Measurements from ENCODE around the gene PLCB1.
"Not testable (repeated sequence)": the region's sequence is repeated elsewhere in the genome, so short reads cannot be mapped to it uniquely, and the experiment has no call there.

PLCB1 gene

DNA sequence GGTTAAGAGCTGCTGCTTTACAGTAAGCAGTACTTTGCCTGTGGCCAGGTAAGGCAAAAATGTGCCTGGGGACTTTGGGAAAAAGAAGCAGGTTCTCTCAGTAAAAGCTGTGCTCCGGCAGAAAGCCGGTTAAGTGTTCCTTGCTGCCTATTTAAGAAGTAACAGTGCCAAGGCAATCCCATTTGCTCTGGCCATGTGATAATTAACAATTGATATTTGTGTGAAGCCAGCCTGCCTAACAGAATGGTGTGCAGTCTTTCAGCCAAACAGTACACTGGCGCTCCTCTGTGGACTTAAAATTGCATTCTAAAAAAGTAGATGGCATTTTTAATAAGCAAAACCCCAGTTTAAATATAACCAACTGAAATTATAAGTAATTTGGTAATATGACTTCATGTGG, 430.3 kb downstream of the PLCB1 start:
- no peak for DNase-seq

DNA sequence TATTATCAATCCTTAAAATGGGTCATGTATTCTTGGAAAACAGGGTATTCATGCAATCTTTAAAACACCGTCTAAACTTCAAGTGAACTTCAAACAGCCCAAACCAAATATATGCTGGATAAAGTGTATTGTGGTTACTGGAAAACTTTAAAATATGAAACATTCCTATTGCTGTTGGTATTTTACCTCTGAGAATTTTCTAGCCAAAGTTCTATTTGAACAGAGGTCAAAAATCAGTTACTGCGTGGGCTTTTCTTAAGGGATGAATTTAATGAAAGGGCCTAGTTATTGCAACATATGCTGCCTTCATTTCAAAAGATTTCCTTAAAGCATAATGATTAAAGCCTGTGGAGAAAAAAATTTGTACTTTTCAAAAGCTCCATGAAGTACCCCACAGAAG, 436.0 kb downstream of the PLCB1 start:
- no peak for DNase-seq

DNA sequence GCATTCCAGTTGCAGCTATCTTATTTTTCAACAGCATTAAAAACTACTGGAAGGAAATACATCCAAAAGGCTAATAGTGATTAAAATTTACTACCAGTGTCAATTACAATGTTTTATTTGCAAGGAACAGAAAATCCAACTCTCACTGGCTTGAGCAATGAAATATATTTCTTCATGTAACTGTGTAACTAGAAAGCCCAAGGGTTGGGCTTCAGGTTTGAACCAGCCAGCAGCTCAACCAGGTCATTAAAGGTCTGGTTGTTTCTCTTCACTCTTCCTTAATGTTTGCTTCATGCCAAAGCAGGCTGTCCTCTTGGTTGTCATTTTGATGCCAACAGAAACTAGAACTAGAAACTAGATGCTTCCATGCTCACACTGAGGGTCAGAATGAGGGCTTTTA, 437.7 kb downstream of the PLCB1 start:
- DNase-seq = no peak

DNA sequence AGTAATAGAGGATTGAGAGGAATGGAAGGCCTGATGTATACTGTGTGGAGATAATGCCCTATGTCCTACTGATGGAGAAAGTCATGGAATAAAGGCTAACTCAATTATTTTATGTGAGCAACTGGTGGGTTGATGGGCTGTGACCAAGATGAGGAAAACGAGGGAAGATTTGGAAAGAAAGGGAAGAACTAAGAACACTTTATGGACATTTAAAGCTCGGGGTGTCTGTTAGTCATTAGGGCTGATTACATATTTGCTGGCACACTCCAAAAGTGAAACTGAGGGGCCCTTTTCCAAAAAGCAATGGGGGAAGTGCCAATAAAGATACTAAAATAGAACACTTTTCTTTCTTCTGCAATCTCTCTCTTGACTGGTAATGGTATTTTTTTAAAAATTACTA, 439.5 kb downstream of the PLCB1 start:
- no peak for DNase-seq

DNA sequence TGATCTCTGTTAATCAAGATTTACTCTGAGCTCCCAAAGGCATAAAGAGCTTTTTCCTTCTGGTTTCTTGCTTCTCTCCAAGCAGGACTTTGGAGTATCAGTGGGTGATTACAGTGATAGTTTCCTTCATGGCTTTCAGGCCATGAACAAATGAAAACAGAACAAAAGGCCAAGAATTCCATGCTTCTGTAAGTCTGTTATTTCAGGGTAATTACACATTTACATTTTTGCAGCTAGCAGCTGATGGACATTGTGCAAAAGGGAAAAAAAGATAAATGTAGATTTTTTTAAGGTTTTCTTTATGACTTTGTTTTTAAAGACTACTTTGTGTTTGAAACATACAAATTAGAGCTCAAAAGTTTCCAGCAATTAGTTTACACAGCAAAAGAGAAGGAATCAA, 441.6 kb downstream of the PLCB1 start:
- no peak for DNase-seq

DNA sequence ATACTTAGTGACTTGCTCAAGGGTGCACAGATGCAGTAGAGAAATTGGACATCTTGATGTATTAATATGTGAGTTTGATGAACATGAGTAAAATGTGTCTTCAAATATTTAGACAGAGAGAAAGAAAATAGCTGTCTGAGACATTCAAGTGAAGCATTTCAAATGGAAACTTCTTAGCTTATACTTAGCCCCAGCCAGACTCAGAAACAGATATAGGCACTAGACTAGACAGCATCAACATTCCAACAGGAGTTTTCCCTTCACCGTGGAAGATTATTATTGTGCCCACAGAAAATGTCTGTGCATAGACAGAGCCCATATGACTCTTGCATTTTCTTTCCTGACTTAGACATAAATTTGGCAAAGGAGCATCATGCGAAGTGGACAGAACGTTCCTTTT, 443.0 kb downstream of the PLCB1 start:
- no peak for DNase-seq

DNA sequence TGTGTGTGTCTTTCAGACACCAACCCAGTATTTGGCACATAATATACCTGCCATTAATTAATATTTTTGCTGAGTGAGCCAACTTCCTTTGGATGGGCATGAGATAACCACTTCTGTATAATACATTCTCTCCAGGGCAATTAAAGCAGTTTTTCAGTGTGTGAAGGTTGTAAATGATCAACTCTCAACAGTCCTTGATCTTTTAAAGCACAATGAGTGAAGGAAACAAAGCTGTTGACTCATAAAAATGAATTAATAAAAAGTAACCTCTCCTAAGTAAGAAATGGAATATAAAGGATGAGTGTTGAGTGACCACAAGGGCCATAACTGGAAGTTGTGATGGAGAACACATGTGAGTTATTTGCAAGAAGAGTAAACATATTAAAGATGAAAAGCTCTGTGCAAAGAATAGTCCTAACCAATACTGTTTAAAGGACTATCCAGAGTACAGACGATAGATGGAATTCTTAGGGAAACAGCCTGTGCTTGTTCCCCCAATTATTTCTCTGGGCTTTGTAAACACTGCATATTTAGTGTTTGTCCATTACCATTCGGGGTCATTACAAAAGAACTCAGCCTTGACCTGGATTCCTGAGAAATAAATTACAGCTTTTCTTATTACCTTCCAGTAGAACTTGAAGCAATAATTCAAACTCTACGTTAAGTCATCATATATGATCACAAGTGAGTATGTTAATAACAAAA, 446.2 kb downstream of the PLCB1 start:
- no peak for DNase-seq

DNA sequence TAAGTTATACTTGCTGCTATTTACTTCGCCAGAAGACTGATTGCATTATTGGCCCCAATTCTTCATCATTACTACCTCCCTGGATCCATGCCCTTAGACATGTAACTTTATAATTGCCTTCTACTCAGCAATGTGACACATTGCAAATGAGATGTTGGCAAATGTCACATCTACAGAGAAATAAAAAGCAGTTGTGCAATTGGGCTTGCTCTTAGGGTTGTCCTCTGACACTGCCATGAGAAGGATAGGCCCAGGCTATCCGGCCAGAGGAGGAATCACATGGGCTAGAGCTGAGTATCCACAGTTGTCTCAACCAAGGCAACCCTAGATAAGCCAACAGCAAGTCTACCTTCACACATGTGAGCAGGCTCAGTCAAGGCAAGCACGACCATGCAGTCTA, 447.0 kb downstream of the PLCB1 start:
- DNase-seq = no peak

DNA sequence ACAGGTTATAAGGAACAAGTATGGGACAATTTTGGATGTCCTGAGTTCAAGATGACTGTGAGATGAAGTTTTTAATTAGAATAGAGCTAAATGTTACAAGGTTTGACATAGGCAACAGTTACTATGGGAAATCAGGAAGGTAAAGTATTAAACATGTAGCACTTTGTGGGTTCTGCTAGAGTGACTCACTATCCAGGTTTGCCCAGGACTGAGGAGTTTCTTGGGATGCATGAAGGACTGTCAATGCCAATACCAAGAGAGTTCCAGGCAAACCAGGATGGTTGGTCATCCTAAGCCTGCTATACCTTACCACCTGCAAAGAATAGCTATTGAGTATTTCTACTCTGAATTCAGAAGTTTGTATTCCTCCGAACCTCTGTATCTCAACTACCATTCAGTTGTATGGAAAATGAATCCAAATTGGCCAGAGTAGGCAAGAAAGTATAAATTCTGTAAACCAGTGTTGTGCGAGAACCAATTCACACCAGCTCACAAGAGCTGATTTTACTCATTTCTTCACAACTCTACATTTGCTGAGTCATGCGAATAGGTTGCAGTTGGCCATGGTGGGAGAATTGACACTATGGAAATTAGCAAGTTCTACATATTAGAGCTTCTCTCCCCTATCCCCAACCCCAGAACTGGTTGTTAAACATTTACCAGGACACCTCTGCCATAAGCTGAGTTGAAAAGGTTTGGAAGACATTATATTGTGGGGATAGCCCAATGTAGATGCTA, 449.5 kb downstream of the PLCB1 start:
- DNase-seq = no peak

DNA sequence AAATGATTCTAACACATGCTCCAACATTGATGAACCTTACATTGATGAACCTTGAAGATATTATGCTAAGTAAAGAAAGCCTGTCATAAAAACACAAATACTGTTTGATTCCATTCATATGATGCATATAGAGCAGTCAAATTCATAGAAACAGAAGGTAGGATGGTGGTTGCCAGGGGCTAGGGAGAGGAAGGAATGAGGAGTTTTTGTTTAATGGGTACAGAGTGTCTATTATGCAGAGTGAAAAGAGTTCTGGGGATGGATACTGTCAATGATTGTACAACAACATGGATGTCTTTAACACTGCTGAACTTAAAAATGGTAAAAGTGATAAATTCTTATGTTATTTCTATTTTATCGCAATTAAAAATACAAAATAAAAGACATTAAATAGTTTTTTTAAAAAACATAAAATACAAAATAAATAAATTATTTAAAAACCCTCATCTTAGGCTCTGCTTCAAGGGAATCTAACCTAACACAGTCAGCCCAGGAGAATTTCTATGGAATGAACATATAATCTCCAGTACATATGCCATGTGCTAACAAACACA, 451.0 kb downstream of the PLCB1 start:
- DNase-seq = no peak

DNA sequence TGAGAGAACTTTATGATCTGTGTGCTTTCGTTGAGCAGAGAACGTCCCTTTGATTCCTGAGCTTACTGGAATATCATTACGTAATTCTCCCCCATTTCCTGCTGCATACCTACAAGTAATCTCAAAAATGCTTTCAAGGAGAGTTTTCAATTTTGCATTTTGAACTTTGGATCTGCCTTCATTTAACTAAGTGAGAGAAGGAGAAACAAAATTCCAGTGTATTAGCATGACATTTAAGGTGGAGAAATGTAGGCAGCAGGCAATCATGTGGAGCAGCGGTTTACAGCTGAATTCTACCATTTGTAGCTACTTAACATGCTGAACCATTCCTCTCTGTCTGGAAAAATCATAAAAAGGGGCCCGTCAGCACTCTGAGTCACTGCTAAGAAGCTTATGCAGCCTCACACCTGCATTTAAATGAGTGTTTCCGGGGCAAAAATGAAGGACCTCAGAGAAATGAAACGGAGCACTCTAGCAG, 451.5 kb downstream of the PLCB1 start:
- no peak for DNase-seq

DNA sequence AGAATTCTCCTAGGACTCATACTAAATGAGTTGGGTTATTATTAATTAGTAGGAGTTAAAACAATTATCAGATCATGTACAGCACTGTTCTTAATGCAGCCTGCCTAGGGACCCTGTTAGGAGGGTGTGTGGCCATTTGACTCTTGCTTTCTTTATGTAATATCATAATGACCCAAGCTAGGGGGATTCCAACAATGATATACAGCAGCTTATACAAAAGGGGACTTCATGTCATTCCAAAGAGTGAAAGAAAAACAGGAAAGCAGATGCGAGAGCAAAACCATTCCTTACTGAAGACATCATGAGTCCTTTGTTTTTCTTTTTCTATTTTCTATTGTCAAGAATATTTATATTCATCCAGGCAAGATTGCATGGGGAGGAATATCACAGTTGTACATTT, 455.2 kb downstream of the PLCB1 start:
- DNase-seq = no peak

DNA sequence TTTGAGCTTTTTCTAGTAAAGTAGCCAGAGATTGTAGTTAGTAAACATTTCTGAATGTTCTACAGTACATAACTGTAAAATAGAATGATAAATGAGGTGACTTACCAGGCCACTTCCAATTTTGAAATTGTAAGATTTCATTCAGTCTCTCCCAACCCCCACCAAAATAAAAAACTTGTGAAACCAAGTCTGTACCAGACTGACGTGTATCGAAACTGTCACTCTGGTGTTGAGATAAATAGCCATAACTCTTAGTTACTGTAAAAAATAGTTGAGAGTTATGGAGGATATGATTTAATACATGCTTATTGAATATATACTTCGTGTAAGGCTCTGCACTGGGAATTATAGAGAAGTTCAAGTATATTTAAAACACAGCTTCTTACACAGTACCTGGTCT, 455.7 kb downstream of the PLCB1 start:
- no peak for DNase-seq

DNA sequence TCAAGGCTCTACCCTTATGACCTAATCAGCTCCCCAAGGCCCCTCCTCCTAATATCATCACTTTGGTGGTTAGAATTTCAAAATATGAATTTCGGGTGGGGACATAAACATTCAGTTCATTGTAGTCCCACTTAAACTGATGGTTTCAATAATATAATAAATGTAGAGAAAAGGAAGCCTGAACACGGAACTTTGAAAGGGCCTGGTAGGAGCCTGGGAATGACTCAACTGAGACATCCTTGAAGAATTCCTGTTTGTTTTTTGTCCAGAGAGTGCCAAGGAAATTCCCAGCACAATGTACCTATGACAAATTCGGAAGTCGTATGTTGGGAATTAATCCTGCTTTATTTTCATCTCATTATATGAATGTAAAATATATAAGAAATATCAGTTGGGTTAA, 457.9 kb downstream of the PLCB1 start:
- DNase-seq = no peak

DNA sequence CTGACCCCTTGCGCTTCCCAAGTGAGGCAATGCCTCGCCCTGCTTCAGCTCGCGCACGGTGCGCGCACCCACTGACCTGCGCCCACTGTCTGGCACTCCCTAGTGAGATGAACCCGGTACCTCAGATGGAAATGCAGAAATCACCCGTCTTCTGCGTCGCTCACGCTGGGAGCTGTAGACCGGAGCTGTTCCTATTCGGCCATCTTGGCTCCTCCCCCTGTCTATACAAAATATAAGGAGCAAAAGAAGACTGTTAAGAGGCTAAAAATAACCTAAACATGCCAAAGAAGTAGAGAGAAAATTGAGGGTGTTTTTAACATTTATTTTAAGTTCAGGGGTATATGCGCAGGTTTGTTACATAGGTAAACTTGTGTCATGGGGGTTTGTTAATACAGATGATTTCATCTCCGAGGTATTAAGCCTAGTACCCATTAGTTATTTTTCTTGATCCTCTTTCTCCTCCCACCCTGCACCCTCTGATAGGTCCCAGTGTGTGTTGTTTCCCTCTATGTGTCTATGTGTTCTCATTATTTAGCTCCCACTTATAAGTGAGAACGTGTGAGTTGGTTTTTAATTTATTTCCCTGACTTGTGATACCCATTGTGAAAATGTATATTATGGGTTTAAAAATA, 469.0 kb downstream of the PLCB1 start:
- not testable (repeated sequence) for DNase-seq

DNA sequence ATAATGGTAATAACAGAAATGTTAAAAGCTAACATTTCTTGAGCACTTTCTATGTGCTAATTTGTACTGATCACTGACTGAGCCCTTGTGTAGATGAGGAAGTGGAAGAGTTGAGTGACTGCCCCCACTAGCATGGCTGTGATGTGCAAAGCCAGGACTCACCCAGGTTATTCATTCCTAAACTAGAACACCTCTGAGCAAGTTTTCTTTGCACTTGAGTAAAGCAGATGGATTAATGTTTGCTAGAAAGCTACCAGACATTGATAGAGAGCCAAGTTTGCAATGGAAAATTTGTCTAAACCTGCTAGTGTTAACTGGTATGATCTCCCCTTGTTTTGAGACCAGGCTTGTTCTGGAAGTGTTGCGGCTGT, 469.5 kb downstream of the PLCB1 start:
- DNase-seq = no peak

DNA sequence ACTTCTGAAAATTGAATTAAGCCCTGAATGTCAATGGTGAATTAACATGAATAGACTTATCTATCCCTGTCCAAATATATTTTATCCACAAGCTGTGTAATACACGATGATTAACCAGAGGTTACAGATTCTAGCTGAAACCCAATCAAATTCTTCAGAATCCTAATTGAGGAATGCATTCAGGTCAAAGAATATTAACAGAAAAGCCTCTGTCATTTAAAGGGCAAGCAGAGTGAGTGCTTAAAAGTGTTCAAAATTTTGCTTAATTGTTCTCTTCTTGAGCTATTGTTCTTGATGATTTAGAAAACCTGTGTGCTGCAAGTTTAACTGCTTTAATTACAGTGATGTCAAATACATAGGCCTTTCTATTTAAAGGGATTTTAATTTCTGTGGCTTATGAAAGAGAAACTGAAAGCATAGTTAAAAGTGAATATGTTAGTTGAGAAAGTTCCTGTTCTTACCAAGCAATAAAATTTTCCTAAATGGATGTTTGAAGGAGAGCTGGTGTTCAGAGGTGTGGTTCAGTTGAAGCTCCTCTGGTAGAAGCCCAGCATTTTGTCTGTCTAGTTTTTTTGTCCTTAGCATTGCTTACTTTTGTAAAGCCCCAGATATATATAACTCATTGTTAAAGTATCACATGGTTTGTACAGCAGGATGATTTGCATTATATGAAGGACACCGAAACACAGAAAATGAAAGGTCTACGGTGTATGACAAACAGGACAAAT, 470.5 kb downstream of the PLCB1 start:
- no peak for DNase-seq

DNA sequence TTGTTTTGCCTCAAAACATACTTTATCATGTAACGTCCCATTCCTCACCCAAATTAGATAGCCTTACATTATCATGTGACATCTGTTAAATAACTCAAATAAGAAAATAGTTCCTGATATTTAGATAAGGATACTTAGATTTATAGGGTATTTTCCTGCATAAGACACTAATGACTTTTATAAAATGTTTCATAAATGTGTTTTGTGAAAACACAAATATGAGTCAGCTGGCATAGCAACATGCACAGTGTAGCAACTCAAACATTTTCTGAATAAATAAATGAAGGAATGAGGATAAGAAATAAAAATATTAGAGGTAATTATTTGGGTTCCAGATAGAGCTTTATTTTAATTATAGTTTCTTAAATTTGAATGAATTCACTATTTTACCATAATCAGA, 476.4 kb downstream of the PLCB1 start:
- no peak for DNase-seq

DNA sequence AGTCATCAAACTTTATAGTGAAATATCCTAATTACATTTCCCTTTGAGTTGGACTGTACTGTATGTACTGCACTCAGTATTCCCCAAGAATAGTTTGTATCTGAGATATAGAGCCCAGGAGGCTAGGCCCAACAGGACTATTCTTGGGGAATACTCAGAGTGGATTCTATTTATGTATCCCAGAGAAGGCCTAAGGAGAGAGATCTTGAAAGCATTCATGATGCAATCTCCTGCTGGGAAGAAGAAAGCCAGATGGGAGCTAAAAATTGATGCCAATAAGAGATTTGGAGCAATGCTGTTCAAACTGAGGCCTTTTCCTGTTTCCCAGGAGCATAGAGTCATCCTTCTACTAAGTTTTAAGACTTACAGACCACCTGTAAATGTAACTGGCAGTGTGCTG, 484.7 kb downstream of the PLCB1 start:
- no peak for DNase-seq

DNA sequence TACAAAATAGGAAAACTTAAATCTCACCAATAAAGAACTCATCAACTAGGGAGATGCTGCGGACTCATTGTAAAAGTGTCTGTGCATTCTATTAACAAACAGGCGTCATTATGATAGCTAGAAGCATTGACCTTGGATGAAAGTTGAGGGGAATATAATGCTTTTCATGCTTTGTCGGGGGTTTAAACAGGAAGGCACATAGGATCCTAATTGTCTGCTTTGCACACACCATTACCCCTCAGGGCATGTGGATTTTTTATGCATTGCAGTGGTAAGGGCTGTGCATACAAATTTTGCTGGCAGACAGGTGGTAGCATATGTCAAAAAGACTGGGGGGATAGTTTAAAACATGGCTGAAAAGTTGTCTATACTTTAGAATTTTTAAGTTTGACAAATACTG, 488.9 kb downstream of the PLCB1 start:
- no peak for DNase-seq

DNA sequence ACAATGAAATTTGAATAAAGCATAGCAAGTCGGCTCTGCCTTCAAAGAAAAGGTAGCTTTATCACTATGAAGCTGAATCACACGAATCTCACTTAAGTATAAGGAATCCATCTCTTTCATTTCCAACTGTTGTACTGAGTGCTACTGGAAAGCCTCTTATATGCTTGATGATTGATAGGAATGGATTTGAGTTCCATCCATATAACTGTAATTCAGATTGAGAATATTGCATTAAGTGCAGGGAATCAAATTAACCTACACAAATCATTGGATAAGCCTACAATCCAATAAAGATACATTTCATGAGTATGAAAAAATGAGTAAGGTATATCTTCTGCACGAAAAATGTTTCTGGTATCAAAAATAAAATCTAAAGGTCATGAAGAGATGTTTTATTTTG, 492.0 kb downstream of the PLCB1 start:
- DNase-seq = no peak

DNA sequence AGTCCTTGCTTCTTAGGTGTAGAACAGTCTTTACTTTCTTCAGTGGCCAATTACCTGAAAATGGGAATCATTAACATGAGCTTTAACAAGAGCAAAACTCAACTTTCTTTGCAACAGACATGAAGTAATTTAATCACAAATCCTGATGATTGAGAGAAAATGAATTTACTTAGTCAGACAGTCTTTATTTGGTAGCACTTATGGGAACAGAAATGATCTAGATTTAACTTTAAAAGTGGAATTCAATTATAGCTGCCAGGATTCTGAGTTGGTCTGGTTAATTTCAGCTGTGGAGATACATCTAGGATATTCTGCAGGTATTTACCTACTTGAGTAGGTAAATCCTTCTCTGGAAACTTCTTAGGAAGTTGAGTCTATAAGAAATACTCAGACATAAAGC, 492.6 kb downstream of the PLCB1 start:
- DNase-seq = no peak

DNA sequence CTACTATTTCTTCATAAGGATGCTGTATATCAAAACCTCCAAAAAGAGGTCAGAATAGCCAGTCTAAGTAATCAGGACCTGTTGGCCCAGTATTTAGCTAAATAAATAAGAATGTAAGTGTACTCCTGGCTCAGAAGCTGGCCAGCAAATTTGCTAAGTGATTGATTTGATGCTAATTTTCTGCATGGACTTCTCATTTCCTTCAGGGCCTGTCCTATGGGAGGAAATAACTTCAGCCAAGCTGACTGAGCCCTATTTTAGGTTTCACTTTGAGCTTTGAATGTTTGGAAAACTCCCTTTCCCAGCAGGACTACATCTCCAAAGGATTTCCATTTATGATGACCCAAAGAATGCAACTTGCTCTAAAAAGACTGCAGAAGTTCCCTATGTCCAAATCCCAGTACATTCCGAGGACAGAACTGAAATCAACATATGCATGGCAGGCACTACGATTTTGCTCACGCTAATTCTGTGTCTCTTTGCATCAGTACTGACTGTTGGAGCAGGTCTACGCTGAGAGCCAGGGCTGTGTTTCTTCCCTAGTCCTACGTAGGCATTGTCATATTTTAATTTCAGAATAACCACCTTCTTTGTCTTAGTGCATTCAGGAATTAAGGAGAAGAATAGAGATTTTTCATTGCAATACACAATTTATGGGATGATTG, 495.4 kb downstream of the PLCB1 start:
- no peak for DNase-seq

Data from activated gamma-delta T cell (primary cell).